CD4-positive, alpha-beta T cell treated with Interleukin-4 for 1 hour (primary cell): ENCODE measurements around the gene COMMD6.
"Not testable (repeated sequence)": the region's sequence is repeated elsewhere in the genome, so short reads cannot be mapped to it uniquely, and the experiment has no call there.

Experiments
- DNase-seq, 2 donors: peaks; one replicate each; pipeline ENCODE4 v3.0.0-alpha.2; 2020 to 2022

The COMMD6 gene

DNA sequence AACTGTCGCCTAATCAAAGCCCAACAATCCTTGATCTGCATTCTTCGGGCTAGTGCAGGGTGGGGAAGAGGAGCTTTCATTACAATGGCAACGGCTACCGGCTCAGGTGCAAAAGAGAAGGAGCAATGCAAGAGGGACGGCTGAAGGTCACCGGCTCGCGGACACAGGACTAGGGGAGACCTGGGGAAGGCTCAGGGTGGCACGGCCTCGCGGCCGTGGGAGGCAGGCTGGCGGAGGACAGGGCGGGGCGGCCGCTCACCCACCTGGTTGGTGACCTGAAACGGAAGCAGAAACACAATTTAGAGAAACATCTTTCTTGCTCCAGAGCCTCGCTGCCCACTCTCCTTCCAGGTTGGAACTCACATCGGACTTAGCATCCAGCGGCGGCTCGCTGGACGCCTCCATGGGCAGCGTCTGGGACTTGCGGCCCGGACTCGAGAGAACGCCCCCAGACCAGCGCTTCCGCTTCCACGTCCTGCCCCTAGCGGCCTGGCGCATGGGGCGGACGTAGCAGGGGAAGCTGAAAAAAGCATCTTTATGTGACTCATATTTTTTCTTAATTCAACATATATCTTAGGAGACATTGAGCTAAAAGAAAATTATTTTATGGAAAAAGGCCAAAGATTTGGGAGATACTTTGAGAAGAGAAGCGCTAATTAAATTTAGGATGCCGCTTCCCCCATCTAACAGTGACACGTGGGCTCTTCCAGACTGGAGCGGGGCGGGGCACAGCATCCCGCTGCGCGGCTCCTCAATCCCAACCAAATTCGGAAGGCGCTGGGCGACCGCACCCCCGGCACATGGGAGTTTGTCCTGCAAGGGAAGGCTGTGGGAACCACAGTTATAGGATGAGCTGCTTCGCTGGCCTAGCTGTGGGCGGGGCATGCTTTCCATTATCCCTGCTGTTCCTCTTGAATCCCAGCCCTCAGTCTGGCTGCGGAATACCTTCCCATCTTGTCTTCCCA, at the start of gene COMMD6:
TSS of gene COMMD6 (minus strand) at position 441 of the 965 bp plus-strand sequence. CDS start at position 405, 36 bp downstream.
- DNase-seq: peak; percentile 62 to 69

DNA sequence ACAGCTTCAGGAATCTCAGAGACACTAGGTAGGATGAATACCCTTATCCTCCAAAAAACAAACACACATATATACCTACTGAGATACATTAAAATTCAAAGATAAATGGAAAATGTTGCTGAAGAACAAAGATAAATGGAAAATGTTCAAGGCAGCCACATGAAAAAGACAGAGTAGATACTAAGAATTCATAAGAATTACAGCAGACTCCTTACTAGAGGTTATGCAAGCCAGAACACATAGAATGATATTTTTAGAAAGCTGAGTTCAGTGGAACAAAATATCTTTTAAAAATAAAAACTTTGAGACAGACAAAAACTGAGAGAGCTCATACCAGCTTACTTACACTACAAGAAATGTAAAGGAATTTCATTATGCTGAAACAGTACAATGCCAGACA, 47.5 kb upstream of the COMMD6 start:
- no peak for DNase-seq

DNA sequence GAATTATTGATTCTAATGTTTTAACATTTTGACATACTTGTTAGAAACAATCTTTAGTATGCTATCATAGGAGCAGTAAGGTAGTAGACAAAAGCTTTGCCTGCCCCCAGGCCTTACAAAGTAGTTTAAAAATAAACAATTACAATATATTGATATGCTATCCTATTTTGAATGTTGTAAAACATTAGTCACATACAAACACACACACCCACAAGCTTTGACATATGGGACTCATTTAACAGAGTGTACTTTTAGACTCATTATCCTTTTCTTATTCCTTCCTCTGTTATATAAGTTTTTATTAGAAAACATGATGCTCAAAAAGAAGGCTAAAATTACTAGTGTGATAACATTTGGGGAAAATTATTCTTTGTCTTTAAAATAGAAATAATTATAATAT, 45.5 kb upstream of the COMMD6 start:
- no peak for DNase-seq

DNA sequence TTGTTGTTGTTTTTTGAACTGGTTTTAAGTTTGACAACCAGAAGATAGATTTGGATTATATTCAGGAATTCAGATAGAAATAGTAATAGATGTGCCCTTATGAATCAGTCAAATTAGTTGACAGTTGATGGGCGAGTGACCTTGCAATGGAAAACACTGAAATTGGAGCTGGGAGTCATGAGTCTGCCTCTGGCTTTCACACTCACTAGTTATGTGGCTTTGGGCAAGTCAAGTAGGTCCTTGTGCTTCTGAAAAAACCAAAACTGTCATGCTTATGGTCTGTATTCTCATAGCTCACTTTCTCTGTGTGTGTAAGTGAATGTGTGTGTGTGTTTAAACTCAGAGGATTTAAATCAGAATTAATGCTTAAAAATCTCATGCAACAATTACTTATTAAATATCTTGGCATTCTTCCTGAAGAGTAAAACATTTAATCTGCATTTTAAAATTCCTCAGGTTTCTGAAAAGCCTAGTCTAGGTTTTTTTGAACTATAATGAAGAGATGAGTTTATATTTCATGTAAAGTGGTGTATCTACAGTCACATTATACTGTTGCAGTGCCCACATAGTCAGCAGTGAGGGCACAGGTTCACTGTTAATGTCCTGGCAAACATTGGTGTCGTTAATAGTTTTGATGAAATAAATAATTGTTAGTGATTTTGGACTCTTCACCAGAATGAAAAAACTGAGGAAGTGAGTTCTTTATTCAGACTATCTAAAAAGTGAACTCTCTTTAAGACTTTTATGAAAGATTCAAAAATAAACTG, 44.4 kb upstream of the COMMD6 start:
- no peak for DNase-seq

DNA sequence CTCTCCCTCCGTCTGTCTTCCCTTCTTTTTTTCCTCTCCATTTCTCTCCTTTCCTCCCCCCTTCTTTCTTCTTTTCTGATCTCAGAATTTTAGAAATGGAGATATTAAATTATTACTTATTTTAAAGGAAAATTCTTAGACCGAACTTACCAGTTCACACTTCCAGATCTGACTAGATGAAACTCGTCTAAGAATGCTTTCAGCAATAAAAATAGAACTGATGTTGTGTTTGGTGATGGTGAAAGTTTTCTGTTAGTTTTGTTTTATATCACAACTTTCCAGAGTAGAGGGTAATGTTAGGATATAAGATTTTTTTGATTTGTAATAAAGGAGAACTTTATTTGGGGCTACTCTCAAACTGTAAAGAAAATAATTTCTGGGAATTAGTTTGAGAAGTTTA, 41.9 kb upstream of the COMMD6 start:
- DNase-seq: no peak

DNA sequence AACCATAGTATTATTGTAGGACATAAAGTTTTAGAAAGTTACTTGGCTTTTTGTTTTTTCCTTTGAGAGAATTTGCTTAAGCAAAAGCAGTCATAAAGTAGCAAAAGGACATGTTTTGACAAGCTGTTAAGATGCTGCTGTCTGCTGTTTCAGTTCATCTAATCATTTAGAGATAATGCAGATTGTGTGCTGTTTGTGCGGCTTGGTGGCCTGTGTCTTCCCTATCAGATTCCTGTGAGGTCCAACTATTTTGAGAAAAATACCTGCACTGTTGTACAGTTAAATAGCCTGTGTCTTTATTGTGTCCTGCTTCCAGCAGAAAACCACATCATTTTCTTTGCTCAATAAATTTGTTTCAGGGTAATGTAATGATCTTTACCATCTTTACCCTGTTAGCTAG, 31.9 kb upstream of the COMMD6 start:
- DNase-seq: no peak

DNA sequence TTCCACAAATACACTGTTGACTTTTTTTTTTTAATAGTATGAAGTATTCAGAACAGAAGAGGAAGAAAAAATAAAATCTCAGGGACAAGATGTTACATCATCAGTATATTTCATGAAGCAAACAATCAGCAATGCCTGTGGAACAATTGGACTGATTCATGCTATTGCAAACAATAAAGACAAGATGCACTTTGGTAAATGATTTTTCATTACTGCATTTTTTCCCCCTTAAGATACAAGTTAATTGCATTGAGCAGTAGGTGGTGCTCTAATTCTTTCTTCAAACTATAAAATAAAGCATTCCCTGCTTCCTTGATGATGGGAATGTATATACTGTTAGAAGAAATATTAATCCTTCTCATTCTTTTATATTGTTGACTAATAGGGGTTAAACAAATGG, 29.0 kb upstream of the COMMD6 start:
- DNase-seq: no peak

DNA sequence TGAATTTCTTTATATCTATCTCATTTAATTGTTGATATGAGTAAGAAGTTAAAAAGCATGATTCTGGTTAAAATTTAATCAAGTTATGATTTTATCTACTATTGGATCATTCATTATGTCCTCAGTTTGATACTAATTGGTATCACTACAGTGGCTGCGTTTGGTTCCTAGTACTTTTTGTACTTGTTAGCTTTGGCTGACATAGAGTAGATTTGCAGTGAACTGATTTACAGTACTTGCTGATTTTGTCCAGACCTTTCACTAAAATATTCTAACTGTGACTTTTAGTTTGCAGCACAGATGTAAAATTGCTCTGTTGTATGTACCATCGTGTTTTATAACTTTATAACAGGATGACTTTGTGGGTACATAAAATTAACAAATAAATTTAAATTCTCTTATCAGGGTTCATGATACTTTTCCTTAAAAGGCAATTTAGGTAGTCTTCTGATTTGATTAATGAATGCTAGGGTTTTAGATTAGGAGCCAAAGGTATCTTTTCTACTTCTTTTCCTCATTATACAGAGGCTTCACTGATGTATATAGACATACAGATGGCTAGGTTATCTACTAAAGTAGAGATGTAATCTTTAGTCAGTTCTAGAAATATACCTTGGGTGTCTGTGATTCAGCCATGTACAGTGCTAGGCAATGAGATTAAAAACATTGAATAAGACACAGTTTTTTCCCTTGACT, 20.7 kb upstream of the COMMD6 start:
- DNase-seq: no peak

DNA sequence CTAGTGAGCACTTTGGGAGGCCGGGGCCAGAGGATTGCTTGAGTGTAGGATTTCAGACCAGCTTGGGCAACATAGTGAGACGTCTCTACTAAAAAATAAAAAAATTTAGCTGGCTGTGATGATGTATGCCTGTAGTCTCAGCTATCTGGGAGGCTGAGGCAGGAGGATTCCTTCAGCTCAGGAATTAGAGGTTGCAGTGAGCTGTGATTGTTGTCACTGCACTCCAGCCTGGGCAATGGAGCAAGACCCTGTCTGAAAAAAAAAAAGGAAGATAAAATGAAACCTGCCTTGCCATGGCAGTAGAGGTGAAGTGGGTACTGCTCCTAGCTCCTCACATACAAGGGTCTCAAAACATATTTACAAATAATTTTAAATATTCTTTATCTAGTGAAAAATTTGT, 19.3 kb upstream of the COMMD6 start:
- DNase-seq: no peak

DNA sequence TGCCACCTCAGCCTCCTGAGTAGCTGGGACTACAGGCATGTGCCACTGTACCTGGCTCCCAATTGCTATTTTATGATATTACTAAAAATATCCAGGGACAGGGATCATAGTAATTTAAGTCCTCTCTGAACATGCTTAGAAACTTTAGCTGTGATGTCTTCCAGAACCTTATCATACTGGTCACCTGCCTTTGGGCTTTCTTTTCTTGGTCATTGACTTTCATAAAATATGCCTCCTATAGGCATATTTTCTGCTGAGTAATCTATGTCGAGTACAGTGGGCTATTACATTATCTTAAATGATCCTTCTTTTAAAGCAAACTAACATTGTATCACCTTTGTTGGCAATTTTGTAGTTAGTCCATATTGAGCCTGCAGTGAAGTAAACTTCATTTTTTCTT, 18.2 kb upstream of the COMMD6 start:
- DNase-seq: no peak

DNA sequence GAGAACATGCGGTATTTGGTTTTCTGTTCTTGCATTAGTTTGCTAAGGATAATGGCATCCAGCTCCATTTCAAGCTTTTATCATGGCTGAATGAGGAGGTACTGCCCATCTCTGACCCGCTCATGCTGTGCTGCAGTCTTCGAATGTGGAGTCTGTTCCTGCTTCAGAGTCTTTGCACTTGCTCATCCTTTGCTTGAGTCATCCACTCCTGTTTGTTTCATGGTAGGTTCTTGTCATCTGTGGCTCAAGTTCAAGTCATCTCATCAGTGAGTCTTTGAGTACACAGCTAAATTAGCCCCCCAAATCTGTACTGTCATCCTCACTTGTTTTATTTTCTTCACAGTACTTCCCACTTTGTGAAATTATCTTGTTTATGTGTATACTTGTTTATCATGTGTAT, 17.3 kb upstream of the COMMD6 start:
- DNase-seq: no peak

DNA sequence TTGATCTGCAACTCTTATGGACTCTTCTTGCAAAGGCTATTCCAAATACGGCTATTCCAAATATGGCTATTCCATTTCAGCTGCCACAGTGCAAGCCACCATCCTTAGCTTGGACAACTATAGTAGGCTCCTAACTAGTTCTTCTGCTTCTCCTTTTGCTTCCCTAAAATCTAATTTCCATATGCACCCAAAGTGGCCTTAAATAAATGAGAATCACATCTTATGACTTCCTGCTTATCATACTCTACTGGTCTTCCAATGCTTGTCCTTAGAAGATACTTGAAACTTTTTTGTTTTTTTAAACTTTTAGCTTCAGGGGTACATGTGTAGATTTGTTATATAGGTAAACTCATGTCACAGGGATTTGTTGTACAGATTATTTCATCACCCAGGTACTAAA, 16.8 kb upstream of the COMMD6 start:
- no peak for DNase-seq

DNA sequence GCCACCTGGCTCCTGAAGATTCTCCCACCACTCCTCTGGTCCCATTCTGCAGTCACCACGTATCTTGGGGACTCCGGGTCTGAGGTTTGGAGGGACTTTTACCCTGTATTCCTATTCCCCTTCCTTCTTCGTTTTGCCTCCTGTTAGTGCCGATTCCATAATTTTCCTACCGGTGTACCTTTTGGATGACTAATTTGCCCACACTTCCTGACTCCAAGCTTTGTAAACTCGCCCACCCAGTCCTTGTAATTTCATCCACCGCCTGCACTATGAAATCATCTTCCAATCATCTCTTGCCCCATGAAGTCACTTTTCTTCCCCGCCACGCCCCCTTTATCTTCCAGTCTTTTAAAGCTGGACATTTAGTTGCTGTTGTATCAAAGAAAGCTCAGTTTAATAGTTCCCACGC, 12.5 kb upstream of the COMMD6 start:
- peak in 1 of 2 donors; percentile 2 for DNase-seq

DNA sequence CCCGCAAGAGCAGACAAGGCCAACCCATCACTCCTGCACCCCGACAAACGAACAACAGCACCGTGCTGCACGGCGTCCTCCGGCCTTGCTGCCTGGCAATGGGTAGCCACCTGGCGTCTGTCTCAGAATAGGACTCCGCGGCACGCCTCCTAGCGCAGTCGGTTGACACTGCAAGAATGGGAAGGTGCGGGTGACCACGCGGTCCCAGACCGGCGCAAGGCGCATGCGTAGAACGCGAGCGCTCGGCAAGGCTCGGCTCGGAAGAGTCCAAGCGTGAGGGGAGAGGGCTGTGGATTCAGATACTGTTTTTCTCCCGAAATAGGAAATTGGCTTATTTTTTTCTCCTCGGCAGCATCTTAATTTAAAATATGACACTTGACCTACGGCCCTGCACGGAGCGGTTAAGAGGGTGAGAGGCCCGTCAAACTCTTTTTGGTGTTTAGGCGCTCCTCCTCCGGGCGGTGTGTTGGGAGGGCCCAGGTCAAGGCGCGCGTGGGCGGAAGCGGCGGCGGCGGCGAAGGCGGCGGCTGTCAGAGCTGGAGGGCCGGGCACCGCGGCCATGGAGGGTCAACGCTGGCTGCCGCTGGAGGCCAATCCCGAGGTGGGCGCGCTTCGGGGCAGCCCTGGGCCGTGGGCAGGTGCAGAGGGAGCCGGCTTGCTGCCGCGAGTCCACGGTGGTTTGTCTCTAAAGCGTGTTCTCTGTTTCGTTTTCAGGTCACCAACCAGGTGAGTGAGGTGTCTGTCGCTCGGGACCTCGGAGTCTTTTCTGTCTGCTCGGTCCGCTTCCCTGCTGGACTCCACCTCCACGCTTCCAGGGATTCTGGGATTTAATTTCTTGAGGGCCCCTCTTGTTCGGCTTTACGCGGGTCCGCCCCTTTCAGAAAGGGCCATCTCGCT, 11.9 kb upstream of the COMMD6 start, which contains the start of gene UCHL3:
TSS of gene UCHL3 (plus strand) at position 530 of the 897 bp plus-strand sequence. CDS start at position 560, 30 bp downstream.
- DNase-seq: peak; percentile 96 to 97

DNA sequence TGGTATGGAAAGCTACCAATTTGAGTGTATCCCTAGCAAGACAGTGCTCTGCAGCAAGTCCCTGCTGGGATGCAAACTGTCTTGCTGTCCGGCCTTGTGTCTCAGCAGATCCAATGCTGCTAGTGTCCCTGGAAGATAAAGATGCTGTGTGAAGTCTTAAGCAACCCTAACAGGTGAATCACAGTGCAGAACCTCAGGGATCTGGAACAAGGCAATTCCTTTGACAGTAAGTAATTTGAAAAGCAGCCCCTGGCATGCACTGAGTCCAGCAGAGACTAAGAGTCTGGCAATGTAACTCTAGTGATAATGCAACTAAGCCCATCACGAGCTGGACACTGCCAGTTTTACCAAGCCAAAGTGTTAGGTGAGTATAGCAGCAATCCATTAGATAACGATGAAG, 10.3 kb upstream of the COMMD6 start:
- DNase-seq: no peak

DNA sequence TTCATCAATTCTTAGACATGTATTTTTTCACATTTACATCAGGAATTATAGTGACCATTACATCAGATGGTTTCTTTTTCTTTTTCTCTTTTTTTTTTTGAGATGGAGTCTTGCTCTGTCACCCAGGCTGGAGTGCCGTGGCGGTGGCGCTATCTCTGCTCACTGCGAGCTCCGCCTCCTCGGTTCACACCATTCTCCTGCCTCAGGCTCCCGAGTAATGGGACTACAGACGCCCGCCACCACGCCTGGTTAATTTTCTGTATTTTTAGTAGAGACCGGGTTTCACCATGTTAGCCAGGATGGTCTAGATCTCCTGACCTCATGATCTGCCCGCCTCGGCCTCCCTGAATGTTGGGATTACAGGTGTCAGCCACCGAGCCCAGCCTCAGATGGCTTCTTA, 7.7 kb upstream of the COMMD6 start:
- not testable (repeated sequence) for DNase-seq

DNA sequence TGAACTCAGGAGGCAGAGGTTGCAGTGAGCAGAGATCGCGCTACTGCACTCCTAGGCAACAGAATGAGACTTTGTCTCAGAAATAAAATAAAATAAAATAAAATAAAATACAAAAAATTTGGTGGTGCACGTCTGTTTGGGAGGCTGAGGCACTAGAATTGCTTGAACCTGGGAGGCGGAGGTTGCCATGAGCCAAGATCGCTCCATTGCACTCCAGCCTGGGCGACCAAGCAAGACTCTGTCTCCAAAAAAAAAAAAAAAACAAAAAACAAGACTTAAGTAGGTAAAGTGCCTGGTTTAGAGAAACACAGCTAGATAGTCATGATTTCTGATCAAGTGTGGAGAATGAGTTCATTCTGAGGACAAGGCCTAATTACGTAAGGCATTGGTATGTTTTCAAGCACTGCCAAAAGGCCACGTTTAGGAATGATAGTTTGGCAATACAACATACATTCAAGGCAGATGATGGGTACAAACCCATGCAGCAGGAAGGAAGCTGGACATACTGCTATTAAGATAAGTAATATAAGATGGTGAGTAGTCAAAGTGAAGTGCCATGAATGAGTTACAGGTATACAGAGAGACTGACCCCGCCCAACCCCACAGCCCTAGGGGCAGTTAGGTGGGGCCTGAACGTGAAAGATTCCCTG, 7.2 kb upstream of the COMMD6 start:
- no peak for DNase-seq

DNA sequence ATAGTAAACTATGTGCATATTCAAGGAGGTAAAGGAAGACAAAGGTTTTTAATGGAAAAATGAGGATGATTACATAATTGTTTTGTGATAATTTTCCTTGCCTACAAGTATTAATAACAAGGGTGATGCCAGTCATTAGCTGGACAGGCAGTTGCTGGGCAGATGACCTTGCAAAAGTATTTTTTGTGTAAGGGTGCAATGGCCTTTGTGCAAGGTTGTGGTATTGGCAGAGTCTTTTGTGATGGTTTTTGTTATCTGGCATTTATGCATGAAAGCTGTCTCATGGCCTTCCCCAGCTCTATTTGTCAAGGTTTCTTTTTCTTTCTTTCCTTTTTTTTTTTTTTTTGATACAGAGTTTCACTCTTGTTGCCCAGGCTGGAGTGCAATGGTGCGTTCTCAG, 4.3 kb upstream of the COMMD6 start:
- DNase-seq: no peak

DNA sequence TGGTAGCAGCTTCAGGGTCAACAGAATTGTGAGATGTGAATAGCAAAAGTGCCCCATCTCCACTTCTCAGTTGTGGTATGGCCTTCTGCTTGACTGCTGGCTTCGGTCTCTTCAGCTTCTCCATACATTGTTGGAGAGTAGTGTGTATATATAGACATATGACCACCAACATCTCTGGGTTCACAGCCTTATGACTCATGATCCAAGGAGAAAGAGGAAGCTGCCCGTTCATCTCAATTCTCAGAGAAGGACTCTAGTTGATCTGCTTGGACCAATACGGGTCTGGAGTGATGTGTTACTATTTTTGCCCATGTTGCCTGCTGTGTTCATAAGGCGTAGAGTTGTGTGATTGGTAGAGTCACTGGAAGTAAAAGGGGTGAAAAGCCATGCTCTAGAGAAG, 3.6 kb upstream of the COMMD6 start:
- DNase-seq: peak; percentile 13 to 34

DNA sequence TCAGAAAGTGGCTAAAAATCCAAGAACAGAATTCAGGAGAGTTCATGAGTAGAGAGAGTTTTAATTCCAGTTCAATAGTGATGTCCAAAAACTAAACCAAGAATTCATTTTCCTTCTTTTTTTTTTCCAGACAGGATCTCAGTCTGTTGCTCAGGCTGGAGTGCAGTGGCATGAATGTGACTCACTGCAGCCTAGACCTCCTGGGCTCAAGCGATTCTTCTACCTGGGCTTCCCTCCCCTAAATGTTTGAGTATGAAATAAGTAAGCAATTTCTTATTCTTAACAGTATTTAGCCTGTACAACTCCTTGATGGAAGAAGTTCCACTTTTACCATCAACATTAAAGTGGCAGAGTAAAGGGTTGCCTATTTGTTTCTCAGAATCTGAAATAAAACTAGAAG, 3.8 kb downstream of the COMMD6 start:
- no peak for DNase-seq

DNA sequence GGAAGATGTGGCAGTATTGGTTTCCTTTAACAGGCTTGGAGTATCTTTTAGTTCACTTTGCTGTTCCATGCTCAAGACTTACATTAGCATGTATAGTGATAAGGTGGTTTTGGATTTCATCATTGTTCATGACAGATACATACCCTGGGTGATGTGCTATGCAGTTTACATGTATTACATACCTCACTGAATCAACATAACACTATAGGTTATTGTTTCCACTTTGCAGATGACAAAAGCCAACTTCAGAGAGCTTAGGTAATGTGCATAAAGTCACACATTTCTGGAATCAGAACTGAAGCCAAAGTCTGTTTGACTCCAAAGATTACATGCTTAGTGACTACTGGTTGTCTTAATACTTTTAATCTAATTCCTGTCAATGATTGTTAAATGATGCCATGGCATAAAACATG, 7.1 kb downstream of the COMMD6 start:
- no peak for DNase-seq

DNA sequence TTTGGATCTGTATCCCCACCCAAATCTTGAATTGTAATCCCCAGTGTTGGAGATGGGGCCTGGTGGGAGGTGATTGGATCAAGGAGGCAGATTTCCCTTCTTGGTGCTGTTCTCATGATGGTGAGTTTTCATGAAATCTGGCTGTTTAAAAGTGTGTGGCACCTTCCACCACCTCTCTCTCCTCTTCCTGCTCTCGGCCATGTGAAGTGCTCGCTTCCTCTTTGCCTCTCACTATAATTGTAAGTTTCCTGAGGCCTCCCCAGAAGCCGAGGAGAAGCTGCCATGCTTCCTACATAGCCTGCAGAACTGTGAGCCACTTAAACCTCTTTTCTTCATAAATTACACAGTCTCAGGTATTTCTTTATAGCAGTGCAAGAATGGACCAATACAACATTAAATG, 15.7 kb downstream of the COMMD6 start:
- DNase-seq: no peak
